K562 (cell line): Measurements from ENCODE around the gene SLIRP. TPM values are rescaled to one million over a fixed set of nuclear protein-coding genes. Genes with fewer than 3 reads are reported as not detected.

Experiments
- DPF2 ChIP-seq: fragments of 450-650 bp; IDR thresholded peaks from 2 replicates; pipeline ENCODE4 v1.6.1; 2016
- HDAC1 ChIP-seq, 2 experiments: fragments of 450-650 bp; IDR thresholded peaks; 2 replicates each; pipeline ENCODE4 v1.6.1; 2016 to 2017; ENCODE audit warnings: inconsistent platforms in 1 of 2, mild to moderate bottlenecking in 1 of 2, moderate library complexity in 1 of 2
- SP1 ChIP-seq: sonication (generic); formaldehyde crosslinking; IDR thresholded peaks from 2 replicates; pipeline ENCODE4 v1.8.1; 2022; ENCODE audit warnings: mild to moderate bottlenecking, missing genetic modification reagents
- polyA plus RNA-seq, 8 experiments: library from polyadenylated mRNA; depleted of rRNA in 4 of 8; stranded (reverse) in 5 of 8; unstranded in 3 of 8; fragments of >200 nt; fragmentation: Nextera tagmentation in 2 of 8; fragmentation: Illumina TruSeq in 1 of 8; extraction: Ambion mirVana in 2 of 8; extraction: Trizol in 1 of 8; gene quantifications; 2 replicates each; pipeline versions ENCODE4 v1.2.1 to v1.2.3, GENCODE V29; 2011 to 2014; ENCODE audit warnings: inconsistent platforms in 1 of 8, missing spikeins in 1 of 8
- total RNA-seq, 7 experiments: library from RNA; depleted of rRNA in 6 of 7; stranded (reverse); fragments of >200 nt in 6 of 7; fragmentation: Illumina TruSeq in 2 of 7; extraction: Trizol in 2 of 7; gene quantifications; 2 replicates each; pipeline versions ENCODE4 v1.2.1 to v1.2.3, GENCODE V29; 2011 to 2021; ENCODE audit warnings: low replicate concordance in 1 of 7
- TF ChIP-seq, protein P1 (sequence below): IDR thresholded peaks from 3 replicates; pipeline ENCODE4 v1.6.1; 2011; ENCODE audit warnings: borderline replicate concordance, mild to moderate bottlenecking, moderate library complexity; ENCODE audit not compliant: insufficient read length; ENCODE audit errors: extremely low read depth
- TF ChIP-seq, protein P2 (sequence below): fragments of 250-450 bp; sonication (Bioruptor Pico); IDR thresholded peaks from 2 replicates; pipeline ENCODE4 v1.4.0; 2020
- TF ChIP-seq, protein P3 (sequence below): fragments of 450-650 bp; IDR thresholded peaks from 2 replicates; pipeline ENCODE4 v1.6.1; 2017; ENCODE audit warnings: antibody characterized with exemption, mild to moderate bottlenecking
- TF ChIP-seq, protein P4 (sequence below): fragments of 250-450 bp; sonication (Bioruptor Pico); IDR thresholded peaks from 2 replicates; pipeline ENCODE4 v1.5.0; 2021
- TF ChIP-seq, protein P5 (sequence below): fragments of 450-650 bp; conservative IDR thresholded peaks from 2 replicates; pipeline ENCODE4 v1.6.1; 2016; ENCODE audit warnings: missing genetic modification characterization, low read depth, mild to moderate bottlenecking, missing compliant biosample characterization, moderate library complexity

The SLIRP gene
- total and polyA plus RNA-seq, 9 of the 15 experiments (the other 6 are each of a cell fraction or from before 2014, with no cell fraction given): 251 to 1,905 (median 491) TPM

DNA sequence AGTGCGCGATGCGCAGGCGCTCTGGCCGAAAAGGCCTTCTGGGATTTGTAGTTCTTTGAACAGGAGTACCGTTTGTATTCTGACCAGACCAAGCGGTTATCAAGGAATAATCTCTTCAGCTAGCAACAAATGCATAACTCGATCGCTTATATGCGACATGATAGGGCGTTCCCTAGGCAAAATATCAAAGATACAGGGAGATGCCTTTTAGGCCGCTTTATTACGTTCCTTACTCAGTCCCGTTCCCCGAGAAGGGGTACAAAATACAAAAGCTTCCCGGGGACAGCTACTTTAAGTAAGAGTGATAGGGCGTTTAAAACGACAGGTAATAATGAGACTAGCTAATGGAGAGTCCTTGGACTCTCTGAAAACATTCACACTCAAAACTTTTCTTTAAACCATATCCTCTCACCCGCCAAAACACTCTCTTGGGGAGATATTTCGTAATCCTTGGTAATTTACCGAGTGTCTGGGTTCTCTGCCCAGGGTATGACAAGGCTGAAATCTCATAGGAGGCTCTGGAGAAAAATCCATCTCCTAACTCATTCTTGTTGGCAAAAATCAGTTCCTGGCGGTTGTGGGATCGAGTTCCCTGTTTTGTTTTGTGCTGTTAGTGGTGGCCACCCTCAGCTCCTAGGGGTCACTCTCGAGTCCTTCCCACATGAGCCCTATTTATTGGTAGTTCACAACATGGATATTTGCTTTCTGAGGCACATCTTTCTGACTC, 53.5 kb downstream of the SLIRP start (continued):
- TF ChIP-seq, protein P1, sequence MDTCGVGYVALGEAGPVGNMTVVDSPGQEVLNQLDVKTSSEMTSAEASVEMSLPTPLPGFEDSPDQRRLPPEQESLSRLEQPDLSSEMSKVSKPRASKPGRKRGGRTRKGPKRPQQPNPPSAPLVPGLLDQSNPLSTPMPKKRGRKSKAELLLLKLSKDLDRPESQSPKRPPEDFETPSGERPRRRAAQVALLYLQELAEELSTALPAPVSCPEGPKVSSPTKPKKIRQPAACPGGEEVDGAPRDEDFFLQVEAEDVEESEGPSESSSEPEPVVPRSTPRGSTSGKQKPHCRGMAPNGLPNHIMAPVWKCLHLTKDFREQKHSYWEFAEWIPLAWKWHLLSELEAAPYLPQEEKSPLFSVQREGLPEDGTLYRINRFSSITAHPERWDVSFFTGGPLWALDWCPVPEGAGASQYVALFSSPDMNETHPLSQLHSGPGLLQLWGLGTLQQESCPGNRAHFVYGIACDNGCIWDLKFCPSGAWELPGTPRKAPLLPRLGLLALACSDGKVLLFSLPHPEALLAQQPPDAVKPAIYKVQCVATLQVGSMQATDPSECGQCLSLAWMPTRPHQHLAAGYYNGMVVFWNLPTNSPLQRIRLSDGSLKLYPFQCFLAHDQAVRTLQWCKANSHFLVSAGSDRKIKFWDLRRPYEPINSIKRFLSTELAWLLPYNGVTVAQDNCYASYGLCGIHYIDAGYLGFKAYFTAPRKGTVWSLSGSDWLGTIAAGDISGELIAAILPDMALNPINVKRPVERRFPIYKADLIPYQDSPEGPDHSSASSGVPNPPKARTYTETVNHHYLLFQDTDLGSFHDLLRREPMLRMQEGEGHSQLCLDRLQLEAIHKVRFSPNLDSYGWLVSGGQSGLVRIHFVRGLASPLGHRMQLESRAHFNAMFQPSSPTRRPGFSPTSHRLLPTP: no peak
- TF ChIP-seq, protein P2, sequence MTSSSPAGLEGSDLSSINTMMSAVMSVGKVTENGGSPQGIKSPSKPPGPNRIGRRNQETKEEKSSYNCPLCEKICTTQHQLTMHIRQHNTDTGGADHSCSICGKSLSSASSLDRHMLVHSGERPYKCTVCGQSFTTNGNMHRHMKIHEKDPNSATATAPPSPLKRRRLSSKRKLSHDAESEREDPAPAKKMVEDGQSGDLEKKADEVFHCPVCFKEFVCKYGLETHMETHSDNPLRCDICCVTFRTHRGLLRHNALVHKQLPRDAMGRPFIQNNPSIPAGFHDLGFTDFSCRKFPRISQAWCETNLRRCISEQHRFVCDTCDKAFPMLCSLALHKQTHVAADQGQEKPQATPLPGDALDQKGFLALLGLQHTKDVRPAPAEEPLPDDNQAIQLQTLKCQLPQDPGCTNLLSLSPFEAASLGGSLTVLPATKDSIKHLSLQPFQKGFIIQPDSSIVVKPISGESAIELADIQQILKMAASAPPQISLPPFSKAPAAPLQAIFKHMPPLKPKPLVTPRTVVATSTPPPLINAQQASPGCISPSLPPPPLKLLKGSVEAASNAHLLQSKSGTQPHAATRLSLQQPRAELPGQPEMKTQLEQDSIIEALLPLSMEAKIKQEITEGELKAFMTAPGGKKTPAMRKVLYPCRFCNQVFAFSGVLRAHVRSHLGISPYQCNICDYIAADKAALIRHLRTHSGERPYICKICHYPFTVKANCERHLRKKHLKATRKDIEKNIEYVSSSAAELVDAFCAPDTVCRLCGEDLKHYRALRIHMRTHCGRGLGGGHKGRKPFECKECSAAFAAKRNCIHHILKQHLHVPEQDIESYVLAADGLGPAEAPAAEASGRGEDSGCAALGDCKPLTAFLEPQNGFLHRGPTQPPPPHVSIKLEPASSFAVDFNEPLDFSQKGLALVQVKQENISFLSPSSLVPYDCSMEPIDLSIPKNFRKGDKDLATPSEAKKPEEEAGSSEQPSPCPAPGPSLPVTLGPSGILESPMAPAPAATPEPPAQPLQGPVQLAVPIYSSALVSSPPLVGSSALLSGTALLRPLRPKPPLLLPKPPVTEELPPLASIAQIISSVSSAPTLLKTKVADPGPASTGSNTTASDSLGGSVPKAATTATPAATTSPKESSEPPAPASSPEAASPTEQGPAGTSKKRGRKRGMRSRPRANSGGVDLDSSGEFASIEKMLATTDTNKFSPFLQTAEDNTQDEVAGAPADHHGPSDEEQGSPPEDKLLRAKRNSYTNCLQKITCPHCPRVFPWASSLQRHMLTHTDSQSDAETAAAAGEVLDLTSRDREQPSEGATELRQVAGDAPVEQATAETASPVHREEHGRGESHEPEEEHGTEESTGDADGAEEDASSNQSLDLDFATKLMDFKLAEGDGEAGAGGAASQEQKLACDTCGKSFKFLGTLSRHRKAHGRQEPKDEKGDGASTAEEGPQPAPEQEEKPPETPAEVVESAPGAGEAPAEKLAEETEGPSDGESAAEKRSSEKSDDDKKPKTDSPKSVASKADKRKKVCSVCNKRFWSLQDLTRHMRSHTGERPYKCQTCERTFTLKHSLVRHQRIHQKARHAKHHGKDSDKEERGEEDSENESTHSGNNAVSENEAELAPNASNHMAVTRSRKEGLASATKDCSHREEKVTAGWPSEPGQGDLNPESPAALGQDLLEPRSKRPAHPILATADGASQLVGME (CRISPR knock-in tag): no peak
- TF ChIP-seq HDAC1 (IDR thresholded peaks at IDR 0.05): no peak
- TF ChIP-seq SP1 (CRISPR knock-in tag): peak; percentile 53; the same call in 1 of the 2 replicates
- TF ChIP-seq, protein P3, sequence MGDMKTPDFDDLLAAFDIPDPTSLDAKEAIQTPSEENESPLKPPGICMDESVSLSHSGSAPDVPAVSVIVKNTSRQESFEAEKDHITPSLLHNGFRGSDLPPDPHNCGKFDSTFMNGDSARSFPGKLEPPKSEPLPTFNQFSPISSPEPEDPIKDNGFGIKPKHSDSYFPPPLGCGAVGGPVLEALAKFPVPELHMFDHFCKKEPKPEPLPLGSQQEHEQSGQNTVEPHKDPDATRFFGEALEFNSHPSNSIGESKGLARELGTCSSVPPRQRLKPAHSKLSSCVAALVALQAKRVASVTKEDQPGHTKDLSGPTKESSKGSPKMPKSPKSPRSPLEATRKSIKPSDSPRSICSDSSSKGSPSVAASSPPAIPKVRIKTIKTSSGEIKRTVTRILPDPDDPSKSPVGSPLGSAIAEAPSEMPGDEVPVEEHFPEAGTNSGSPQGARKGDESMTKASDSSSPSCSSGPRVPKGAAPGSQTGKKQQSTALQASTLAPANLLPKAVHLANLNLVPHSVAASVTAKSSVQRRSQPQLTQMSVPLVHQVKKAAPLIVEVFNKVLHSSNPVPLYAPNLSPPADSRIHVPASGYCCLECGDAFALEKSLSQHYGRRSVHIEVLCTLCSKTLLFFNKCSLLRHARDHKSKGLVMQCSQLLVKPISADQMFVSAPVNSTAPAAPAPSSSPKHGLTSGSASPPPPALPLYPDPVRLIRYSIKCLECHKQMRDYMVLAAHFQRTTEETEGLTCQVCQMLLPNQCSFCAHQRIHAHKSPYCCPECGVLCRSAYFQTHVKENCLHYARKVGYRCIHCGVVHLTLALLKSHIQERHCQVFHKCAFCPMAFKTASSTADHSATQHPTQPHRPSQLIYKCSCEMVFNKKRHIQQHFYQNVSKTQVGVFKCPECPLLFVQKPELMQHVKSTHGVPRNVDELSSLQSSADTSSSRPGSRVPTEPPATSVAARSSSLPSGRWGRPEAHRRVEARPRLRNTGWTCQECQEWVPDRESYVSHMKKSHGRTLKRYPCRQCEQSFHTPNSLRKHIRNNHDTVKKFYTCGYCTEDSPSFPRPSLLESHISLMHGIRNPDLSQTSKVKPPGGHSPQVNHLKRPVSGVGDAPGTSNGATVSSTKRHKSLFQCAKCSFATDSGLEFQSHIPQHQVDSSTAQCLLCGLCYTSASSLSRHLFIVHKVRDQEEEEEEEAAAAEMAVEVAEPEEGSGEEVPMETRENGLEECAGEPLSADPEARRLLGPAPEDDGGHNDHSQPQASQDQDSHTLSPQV: 0 out of 2 replicates have a peak, but pooled peaks have one; percentile 21
- TF ChIP-seq, protein P4, sequence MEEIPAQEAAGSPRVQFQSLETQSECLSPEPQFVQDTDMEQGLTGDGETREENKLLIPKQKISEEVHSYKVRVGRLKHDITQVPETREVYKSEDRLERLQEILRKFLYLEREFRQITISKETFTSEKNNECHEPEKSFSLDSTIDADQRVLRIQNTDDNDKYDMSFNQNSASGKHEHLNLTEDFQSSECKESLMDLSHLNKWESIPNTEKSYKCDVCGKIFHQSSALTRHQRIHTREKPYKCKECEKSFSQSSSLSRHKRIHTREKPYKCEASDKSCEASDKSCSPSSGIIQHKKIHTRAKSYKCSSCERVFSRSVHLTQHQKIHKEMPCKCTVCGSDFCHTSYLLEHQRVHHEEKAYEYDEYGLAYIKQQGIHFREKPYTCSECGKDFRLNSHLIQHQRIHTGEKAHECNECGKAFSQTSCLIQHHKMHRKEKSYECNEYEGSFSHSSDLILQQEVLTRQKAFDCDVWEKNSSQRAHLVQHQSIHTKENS (CRISPR knock-in tag): no peak
- TF ChIP-seq, protein P5, sequence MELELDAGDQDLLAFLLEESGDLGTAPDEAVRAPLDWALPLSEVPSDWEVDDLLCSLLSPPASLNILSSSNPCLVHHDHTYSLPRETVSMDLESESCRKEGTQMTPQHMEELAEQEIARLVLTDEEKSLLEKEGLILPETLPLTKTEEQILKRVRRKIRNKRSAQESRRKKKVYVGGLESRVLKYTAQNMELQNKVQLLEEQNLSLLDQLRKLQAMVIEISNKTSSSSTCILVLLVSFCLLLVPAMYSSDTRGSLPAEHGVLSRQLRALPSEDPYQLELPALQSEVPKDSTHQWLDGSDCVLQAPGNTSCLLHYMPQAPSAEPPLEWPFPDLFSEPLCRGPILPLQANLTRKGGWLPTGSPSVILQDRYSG (tag): no peak
- TF ChIP-seq DPF2: no peak
